Measurements from ENCODE around the gene SYNDIG1.

SYNDIG1 gene

DNA sequence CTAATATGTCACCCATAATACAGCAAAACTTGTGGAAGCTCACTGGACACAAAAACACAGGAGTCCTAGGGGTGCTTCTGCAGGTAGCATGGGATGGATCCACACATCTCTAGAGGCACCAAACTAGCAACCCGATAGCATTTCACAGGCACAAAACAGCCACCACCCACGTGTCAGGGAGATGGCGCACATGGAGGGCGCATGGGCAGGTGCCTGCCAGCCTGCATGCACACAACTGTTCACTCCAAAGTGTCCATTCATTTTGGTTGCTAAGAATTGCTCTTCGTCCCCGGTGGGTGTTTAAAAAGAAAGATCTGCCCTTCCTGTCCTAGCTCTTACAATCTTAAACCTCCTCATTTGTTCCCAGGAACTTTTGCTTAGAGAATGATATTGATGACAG, 171.3 kb downstream of the SYNDIG1 start:
- no peak for FAIRE-seq

DNA sequence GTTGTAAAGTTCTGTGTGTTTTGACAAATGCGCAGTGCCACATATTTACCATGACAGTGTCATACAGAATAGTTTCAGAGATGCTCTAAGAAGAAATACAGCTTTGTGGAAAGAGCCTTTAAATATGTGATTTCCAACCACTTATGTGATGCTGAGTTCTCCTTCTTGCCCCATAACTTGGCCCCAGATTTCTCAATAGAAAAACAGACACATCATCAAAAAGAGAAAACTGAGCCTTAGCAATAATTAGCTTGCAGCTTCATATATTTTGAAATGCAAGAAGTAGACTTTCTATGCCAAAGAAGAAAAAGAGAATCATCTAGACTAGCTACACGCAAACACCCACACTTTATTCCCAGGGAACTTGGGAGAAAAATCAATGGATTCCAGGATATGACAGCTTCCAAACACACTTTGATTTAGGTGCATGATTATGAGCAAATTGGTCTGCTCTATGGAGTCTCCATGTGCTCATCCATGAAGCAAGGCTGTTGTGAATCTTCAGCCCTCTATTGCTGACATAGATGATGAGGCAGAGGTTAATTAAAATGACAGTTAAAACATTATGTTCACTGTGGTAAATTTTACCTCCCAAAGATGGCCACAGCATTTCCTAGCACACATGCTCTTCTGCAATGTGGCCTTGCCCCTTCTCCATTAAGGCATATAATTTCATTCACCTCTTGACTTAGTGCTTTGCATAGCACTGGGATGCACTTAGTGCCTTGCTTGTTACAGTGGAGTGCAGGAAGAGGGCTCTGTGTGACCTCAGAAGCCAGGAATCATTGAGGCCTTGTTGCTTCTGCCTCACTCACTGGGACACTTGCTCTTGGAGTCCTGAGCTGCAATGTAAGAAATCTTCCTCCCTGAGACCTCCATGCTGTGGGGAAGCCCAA, 174.6 kb downstream of the SYNDIG1 start:
- FAIRE-seq, result no peak

DNA sequence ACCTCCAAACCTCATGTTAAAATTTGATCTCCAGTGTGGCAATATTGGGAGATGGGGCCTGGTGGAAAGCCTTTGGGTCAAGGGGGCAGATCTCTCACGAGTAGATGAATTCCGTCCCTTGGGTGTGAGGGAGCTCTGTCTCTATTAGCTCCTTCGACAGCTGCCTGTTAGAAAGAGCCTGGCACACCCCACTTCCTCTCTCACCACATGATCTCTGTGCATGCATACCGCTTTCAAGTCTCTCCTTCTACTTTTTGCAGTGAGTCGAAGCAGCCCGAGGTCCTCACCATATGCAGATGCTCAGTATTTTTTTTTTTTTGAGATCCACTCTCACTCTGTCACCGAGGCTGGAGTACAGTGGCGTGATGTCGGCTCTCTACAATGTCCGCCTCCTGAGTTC, 176.9 kb downstream of the SYNDIG1 start:
- no peak for FAIRE-seq

DNA sequence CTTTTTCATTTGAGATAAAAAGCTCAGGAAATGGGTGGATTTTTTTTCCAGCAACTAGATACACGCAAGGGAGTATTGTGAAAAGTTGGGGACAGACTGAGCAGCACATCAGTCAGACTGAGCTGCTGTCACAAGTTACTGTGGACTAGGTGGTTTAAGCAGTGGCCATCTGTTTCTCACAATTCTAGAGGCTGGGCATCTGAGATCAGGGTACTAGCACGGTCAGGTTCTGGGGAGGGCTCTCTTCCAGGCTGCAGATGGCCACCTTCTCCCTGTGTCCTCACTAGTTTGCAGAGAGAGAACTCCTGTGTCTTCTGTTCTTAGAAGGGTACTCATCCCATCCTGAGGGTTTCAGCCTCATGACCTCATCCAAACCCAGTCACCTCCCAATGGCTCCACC, 178.3 kb downstream of the SYNDIG1 start:
- no peak for FAIRE-seq

DNA sequence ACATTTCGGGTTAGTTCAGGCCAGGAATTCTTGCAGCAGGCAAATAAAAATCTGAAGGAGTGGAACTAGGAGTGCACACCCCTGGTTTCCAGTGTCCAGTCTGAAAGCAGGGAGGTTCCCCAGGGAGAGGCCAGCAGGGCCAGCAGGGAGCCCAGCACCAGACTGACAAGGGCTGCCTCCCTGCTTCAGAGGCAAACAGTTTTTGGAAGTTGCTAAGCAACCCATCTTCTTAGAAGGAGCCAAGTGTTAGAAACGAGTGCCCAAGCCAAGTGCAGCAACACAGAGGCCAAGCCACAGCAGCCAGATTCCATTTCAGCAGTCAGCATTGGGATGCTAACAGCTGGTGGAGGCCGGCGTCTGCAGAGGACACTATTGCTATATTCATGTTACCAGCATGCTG, 179.1 kb downstream of the SYNDIG1 start:
- FAIRE-seq, result no peak

DNA sequence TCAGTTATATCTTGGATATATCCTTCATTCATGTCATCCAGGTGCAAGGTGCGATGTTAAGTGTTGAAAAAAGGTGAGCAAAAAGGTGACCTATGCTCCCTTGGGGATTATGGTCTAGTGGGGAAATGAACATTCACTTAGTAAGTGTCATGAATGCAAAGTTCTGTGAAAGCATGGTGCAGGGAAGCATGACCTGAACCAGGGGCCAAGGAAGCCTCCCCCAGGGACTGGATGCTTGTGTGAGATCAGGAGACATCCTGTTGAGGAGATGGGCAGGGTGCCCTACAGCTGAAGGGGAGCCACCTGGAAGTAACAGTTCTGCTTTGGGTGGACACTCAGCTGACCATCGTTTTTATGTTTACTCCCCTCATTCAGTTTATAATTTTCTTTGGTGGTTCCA, 179.5 kb downstream of the SYNDIG1 start:
- no peak for FAIRE-seq

DNA sequence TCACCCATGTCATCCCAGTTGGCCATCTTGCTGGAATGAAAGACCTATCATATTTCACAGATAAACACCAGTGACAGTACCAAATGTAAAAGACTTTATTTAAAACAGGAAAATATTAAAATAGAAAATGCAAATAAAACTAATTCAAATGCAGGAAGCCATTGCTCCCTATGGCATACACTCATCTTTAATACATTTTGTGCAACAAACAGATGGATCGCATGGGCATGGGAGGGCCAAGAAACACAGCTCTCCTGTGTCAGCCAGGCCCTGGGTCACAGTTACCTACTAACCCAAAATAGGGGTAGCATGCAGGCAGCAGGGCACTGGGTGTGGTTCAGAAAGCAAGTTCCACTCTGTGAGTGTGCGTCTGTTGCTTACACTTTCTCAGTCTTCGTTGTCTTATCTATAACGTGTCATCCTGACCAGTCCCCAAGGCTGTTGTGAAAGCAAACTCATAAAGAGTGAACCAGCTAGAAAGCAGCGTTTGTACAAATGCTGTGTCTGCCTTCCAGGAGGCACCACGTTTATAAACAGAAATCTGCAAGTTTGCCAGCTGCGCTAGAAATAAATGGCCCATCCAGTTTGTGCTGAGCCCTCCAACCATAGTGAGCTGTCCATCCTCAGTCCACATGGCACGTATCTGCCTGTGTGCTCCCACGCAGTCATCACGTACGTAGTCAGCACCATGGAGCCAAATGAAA, 180.5 kb downstream of the SYNDIG1 start:
- no peak for FAIRE-seq

DNA sequence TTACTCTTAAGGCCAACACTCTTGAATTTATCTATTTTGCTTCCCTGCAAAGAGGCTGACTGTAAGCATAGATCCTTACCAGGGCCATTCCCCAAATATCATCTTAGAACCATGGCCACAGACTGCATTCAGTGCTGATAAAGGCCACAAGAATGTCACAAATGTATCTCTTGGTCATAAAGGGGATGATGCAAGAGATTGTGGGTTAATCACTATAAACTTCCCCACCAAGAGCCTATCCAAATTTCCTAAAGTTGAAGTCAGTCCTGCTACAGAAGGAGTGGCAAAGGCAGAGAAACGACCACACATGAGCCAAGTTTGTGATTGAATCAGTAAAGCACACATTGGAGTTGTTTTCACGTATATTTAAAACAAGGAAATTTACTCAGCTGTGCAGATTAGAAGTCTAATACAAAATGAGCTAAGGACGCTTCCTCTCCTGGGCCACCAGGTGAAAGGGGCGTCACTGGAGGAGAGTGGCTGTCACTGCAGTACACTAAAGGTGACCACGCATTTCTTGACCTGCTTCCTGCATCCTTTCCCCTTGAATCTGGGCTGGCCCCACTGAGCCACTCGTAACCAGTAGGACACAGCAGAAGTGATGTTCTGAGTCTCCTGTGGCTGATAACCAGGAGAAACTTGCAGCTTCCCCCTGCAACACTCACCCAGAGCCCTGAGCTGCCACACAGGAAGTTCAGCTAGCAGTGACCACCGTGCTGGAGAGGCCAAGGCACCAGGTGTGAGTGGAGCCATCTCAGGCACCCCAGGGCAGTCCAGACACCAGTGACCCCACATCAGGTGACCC, 181.9 kb downstream of the SYNDIG1 start:
- FAIRE-seq, result no peak

DNA sequence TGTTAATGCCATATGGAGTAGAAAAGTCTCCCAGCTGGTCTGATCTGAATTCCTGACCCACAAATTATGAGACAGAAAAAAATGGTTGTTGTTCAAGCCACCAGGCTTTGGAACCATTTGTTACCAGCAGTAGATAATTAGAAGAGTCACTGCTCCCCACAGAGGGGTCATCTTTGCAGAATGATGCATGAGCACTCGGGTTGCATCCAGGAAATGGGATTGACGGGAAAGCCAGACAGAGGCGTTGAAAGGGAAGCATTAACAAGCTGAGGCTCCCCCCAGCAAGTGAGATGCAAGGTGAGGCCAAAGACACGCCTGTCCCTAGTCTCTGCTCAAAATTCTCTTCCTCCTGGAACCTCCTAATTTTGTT, 182.5 kb downstream of the SYNDIG1 start:
- no peak for FAIRE-seq

DNA sequence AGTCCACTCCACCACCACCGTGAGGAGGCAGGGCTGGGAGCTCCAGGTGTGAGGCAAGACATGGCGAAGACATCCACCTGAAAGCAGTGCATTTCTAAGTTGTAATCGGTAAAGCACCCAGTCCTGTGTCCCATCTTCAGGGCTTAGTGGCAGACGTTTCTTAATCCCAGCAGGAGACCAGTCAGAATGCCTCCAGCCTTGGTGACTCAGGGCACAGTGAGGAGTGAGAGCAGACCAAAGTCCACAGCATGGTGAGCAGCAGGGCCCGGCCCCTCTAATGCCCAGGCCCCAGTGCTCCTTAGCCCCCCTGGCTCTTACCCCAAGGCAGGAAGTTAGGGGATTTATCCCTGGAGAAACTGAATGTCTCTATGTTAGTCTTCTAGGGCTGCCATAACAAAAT, 183.9 kb downstream of the SYNDIG1 start:
- FAIRE-seq, result no peak

DNA sequence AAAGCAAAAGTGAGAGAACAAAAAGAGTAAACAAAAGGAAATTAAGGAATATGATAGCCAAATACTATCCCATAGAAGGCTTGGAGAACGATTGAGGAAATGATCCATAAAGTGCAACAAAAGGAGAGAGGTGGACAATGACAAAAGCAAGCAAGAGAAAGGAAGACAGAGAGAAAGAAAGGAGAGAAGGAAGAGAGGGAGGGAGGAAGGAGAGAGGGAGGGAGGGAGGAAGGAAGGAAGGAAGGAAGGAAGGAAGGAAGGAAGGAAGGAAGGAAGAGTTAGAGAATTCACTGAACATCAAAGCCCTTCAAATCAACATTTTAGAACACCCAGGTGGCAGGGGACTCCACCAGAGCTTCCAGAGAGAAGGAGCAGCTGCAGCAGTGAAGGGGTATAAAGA, 185.0 kb downstream of the SYNDIG1 start:
- no peak for FAIRE-seq

DNA sequence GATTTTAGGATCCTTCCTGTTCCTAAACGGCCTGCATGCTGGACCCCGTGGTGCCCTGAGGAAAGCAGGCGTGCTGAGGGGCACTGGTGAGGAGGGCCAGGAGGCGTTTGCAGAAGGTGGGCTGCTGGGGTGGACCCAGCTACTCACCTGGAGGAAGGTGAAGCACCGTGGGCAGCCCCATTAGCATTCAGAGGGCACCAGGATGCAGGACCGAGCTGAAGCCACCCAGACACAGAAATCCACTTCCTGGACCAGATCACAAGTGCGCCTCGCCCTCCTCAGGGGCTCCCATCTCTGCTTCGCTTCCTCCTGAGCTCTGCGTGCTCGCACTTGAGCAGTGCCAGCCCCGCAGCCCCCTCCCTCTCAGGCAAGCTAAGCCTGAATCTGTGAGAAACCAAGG, 187.0 kb downstream of the SYNDIG1 start:
- FAIRE-seq, result no peak

DNA sequence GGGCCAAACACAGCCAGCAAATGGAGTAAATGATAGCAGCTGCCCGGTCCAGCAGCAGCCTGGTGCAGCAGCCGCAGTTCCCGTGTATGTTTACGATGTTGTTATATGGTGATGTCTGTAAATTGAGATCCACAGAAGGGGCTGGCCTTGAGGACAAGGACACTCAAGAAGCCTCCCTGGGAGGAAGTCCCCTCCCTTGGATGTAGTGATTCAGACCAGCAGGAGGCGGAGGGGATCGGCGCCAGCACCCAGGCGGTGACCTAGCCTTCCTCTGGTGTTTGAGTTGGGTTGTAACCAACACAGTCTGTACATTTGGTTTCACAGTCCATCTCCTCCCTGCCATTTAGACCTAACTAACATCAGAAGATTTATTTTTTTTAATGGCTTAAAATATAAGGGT, 187.8 kb downstream of the SYNDIG1 start:
- FAIRE-seq, result no peak

DNA sequence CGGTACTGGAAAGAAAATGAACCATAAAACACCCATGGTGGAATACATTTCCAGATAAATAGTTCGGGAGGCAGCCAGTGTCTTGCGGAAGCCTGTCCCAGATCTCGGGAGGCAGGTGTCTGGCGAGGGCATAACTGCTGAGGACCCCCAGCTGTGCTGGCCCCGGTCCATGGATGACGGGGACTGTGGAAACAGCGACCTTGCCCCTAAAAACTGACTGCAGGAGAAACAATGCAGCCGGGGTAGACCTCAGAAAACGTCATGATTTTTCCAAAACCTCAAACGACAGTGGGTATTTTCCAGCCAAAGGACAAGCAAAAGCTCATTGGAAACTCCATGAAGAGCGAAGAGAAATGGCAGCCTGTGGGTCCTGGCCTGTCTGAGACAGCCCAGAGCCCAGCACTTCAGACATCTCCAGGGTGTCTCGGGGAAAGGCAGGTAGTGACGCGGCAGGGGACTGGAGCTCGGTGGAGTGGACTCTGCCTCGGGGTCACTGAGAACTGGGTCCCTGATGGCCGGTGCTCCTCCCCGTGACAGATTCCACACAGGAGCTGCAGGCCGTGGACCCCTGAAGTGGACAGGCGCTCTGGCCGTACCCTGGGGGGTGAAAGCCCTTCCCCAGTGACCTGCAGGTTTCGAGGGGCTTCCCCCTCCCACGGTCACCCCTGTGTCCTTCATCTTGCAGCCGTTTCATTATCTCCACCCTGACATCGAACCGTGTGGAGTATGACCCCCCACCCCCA, 188.6 kb downstream of the SYNDIG1 start:
- FAIRE-seq, result no peak

DNA sequence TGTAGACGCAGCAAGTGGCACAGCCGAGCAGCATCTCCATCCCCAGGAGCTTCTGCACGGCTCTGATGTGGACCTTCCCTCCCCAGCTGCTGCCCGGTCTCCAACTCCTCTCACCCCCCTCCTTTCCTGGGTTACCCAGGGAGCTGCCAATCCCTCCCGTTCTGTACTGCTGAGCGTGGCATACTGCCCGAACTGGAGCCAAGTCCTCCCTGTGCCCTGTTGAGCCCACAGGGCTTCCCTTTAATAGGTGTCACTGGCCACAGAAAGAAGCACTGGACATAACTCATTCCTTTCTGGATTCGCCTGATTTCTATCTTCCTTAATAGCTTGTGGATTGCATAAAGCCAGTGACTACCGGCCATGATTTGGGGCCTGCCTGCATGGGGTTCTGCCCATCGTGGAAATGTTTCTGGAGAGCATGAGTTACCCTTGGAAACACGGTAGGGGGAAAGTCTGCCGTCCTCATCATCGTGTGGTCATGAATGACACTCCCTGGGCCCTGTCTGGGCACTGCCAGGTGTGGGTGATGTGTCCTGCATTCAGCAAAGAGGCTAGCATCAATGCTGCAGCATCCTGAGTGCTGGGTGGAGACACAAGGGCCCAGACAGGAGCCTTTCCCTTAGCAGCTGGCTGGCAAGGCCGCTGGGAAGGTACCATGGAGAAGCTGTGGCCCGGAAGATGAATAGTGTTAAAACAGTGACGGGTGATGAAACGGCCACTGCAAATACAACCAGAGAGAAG, 189.7 kb downstream of the SYNDIG1 start:
- no peak for FAIRE-seq

DNA sequence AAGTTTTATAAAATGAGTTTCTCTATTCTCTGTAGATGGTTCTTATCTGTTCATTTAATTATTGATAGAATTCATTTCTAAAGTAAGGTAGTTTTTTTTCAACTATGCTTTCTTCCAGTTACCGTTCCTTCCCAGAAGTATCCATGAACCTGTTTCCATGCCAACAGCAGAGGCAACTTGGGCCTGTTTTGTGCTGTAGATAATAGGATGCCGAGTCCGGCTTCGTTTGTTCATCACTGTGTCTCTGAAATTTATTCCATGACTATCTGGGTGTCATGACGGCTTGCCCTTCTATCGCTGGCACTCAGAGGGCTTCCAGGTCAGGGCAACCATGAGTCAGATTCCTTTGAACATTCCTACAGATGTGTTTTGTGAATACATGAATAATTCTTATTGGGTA, 190.4 kb downstream of the SYNDIG1 start:
- FAIRE-seq, result no peak

DNA sequence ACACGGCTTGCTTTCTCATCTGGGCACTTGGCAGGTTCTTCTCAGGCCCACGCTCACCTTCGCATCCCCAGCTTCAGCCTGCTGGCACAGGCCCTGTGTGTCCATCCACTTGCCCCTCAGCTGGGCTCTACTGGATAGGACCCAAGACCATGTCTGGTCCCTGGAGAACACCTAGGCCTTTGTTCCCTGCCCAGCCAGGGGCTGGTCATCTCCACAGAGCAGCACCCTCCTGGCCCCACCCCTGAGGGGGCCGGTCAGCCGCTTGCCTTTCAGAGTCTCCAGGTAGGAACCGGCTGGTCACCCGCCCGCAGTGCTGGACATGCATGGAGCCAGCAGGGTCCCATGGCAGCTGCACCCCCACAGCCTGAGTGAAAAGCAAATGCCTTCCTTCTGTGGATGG, 191.2 kb downstream of the SYNDIG1 start:
- no peak for FAIRE-seq

DNA sequence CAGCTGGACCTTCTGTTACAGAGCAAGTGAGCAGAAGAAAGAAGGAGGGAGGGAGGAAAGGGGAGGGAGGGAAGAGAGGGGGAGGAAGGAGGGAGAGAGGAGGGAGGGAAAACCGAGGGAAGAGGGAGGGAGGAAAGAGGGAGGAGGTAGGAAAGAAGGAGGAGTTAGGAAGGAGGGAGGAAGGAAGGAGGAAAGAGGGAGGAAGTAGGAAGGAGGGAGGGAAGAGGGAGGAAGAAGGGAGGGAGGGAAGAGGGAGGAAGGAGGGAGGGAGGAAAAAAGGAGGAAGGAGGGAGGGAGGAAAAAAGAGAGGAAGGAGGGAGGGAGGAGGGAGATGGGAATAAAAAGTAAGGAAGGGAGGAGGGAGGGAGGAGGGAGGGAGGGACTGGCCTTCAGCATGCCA, 191.8 kb downstream of the SYNDIG1 start:
- no peak for FAIRE-seq

DNA sequence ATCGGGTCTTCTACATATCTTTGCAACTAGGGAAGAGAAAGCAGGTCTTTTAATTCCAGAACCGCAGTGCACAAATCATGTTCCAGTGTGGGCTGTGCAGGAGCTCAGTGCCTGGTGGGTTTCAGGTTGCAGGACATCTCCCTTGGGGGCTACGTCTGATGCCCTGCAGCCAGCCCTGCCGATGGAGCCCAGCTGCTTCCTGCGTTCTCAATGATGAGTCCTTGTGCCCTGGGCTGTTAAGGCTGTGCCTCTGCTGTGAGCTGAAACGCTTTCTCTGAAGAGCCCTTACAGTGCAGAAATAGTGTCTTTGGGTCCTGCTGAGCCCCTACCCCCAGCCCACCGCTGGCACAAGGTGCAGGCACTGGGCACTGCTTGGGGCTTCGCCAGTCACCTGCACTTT, 192.9 kb downstream of the SYNDIG1 start:
- FAIRE-seq, result no peak

DNA sequence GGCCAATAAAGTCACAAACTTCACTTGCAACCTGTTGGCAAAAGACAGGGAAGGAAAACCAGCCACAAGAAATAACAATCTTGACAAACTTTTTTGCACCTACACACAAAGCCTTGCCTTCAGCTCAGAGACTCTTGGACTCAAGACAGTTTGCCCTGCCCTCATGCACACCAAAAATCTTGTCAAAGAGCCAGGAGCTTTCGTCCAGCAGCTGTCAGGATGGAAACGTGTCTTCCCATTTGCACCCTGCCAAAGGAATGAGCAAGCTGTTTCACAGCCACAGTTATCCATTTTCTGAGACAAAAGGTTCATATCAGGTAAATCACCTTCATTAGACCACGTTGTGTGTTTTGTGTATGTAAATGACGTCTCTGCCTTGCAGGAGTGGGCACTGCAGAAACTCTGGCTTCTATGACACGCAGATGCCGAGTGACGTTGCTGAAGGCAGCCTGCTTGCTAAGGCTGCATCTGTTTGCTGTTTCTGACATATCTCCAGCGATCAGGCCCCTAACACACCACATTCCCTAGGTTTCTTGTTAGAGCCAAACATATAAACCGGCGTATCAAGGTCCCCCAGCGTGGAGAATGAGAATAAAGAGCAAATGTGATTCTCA, 193.4 kb downstream of the SYNDIG1 start:
- FAIRE-seq, result no peak

DNA sequence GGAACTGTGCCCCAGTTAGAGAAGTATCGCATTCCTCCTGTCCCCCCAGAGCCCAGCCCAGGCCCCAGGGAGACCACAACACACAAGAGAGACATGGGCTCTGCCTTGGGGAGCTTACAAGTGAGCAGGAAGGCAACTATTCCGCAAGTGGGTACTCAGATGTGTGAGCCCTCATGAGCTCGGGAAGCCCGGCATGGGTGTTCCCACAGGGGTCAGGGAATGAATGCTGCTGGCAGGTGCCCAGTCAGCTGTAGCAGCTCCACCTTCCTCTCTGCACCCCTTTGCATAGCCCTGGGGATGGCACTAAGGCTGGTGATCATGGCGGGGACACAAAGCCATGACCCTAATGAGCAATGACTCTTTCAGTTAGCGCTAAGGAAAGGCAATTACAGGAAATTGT, 194.1 kb downstream of the SYNDIG1 start:
- FAIRE-seq, result no peak

All from G401.6 (cell line).